ENCODE measurements around the gene MED8.
"Not testable (repeated sequence)": the region's sequence is repeated elsewhere in the genome, so short reads cannot be mapped to it uniquely, and the experiment has no call there.

The MED8 gene

GRCh38 chr1:43377831-43378230 lies 11.8 kb downstream of the MED8 start:
- CTCF ChIA-PET: interaction anchor here (1.1 to 1.3 kb wide), 5 partner anchors 8 to 20 kb away, joined by 3 to 4 read pairs (median 4); partner anchors contain the start of gene ELOVL1
- no peak for DNase-seq (ENCODE audit: extremely low spot score)
- no peak for TF ChIP-seq CTCF (IDR thresholded peaks at IDR 0.05; ENCODE audit: control extremely low read depth, extremely low read depth, low read depth, missing control alignments)
- POLR2A ChIA-PET: interaction anchor here (0.6 kb wide), 1 partner anchor 1441 kb away, joined by 3 read pairs; no protein-coding TSS in a partner anchor

- ChIA-PET POLR2A (interaction anchor here (1.0 to 1.1 kb wide), 2 partner anchors 12 to 424 kb away, joined by 3 read pairs; no protein-coding TSS in a partner anchor), CTCF (interaction anchor here (1.1 to 1.5 kb wide), 5 partner anchors 8 to 150 kb away, joined by 3 to 7 read pairs (median 4); partner anchors contain the start of gene ELOVL1)
- TF ChIP-seq CTCF (IDR thresholded peaks at IDR 0.05; ENCODE audit: control extremely low read depth, extremely low read depth, low read depth, missing control alignments): no peak
- no peak for DNase-seq (ENCODE audit: extremely low spot score)
Measured at GRCh38 chr1:43376723-43377235, 12.8 kb downstream of the MED8 start.

GRCh38 chr1:43373066-43373940 lies 16.3 kb downstream of the MED8 start:
- TF ChIP-seq CTCF (IDR thresholded peaks at IDR 0.05; ENCODE audit: control extremely low read depth, extremely low read depth, low read depth, missing control alignments): no peak
- POLR2A ChIA-PET: no interaction called here
- CTCF ChIA-PET: interaction anchor here (1.2 kb wide), 1 partner anchor 15 kb away, joined by 3 read pairs; no protein-coding TSS in a partner anchor
- no peak for DNase-seq (ENCODE audit: extremely low spot score)

GRCh38 chr1:43372172-43372571 lies 17.4 kb downstream of the MED8 start:
- CTCF ChIA-PET: no interaction called here
- no peak for DNase-seq (ENCODE audit: extremely low spot score)
- TF ChIP-seq CTCF (IDR thresholded peaks at IDR 0.05; ENCODE audit: control extremely low read depth, extremely low read depth, low read depth, missing control alignments): no peak
- POLR2A ChIA-PET: no interaction called here

- DNase-seq (ENCODE audit: extremely low spot score): no peak
- CTCF ChIA-PET: no interaction called here
- POLR2A ChIA-PET: interaction anchor here (0.6 to 0.7 kb wide), 2 partner anchors 33 to 41 kb away, joined by 5 to 7 read pairs; partner anchors contain the start of gene MPL
- TF ChIP-seq CTCF (IDR thresholded peaks at IDR 0.05; ENCODE audit: control extremely low read depth, extremely low read depth, low read depth, missing control alignments): no peak
Measured at GRCh38 chr1:43370564-43370963, 19.0 kb downstream of the MED8 start.

- DNase-seq (ENCODE audit: extremely low spot score): not testable (repeated sequence)
- ChIA-PET CTCF (interaction anchor here (0.8 kb wide), 1 partner anchor 9 kb away, joined by 4 read pairs; no protein-coding TSS in a partner anchor), POLR2A (interaction anchor here (0.6 to 0.7 kb wide), 2 partner anchors 32 to 40 kb away, joined by 5 to 7 read pairs; partner anchors contain the start of gene MPL)
Measured at GRCh38 chr1:43369779-43370178, 19.8 kb downstream of the MED8 start.
